ENCODE data around the gene SETDB2. TPM values are rescaled to one million over a fixed set of nuclear protein-coding genes. Genes with fewer than 3 reads are reported as not detected.
A peak's percentile ranks its signal among the peaks of the same experiment; 100 is the strongest.

The SETDB2 gene
- total and polyA plus RNA-seq, 2 of the 4 experiments (the other 2 are of a cell fraction) = 4.3 to 5.7 TPM

DNA sequence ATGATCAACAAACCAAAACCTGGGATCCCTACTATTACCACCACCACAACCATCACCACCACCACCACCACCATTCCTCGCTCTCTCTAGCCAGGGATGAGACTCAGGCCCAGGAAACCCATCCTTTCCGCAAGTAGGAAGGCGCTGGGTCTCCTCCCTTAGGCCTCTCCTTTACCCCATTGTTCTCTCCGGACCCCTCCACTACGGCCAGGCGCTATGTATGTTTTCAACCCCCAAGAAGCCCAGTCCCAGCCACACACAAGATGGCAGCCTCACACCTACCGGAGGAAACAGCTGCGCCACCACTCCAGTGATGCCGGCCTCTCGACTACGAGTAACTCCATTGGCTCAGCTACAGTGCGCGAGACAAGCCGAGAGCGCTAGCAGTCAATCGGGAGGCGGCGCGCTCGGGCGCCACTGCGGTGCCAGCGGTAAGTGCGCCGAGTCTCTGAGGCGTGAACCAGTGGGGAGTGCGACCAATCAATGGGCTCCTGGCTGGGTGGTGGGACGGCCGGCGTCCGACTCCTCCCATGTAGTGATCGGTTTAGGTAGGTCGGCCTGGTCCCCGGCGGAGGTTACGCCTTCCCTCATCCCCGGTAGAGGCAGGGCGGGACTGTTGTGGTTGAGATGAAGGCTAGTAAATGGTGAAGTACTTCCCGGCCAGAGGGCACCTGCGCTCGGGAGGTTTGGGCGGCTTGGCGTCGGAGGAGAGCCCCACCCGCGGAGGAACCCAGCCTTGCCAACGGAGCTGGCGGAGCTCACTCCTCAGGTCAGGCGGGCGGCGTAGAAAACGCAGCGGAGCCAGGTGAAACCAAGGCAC lies at the start of gene SETDB2, which contains the start of gene CAB39L (continued):
- TF ChIP-seq CEBPB (IDR thresholded peaks at IDR 0.05; ENCODE audit: low read depth, low read length) (no peak), CHD1 (IDR thresholded peaks at IDR 0.05; ENCODE audit: low read depth, low read length) (no peak), RCOR1 (IDR thresholded peaks at IDR 0.05; ENCODE audit: insufficient replicate concordance, low read length) (no peak), FOS (IDR thresholded peaks at IDR 0.05; ENCODE audit: low read depth, low read length) (0 out of 2 replicates have a peak, but pooled peaks have one; percentile 13), BHLHE40 (IDR thresholded peaks at IDR 0.05; ENCODE audit: low read depth, low read length) (0 out of 2 replicates have a peak, but pooled peaks have one; percentile 17)

- dilution Hi-C loops (cut with HindIII; ENCODE audit: low sequenced_read_pairs, unreplicated experiment) = no loop called here
- TF ChIP-seq CEBPB (IDR thresholded peaks at IDR 0.05; ENCODE audit: low read depth, low read length) (no peak), MAZ (IDR thresholded peaks at IDR 0.05; ENCODE audit: borderline replicate concordance, low read depth, low read length) (no peak), CHD1 (IDR thresholded peaks at IDR 0.05; ENCODE audit: low read depth, low read length) (no peak), MXI1 (IDR thresholded peaks at IDR 0.05; ENCODE audit: borderline replicate concordance, low read depth, low read length) (no peak), CTCF (conservative IDR thresholded peaks at IDR 0.05; ENCODE audit: low read depth, low read length) (no peak), ELK1 (IDR thresholded peaks at IDR 0.05; ENCODE audit: borderline replicate concordance, low read depth, low read length) (no peak), FOS (IDR thresholded peaks at IDR 0.05; ENCODE audit: low read depth, low read length) (no peak), RFX5 (IDR thresholded peaks at IDR 0.05; ENCODE audit: low read depth, low read length) (no peak), BHLHE40 (IDR thresholded peaks at IDR 0.05; ENCODE audit: low read depth, low read length) (no peak)
- TF ChIP-seq, protein P1, sequence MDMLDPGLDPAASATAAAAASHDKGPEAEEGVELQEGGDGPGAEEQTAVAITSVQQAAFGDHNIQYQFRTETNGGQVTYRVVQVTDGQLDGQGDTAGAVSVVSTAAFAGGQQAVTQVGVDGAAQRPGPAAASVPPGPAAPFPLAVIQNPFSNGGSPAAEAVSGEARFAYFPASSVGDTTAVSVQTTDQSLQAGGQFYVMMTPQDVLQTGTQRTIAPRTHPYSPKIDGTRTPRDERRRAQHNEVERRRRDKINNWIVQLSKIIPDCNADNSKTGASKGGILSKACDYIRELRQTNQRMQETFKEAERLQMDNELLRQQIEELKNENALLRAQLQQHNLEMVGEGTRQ (IDR thresholded peaks at IDR 0.05; ENCODE audit: low read depth, low read length) = no peak
These were observed 48.6 kb upstream of the SETDB2 start for GRCh38 chr13:49395451-49395865.

More at GRCh38 chr13:49395451-49395865, 48.6 kb upstream of the SETDB2 start:
- no peak overlapping the region for H4K8ac ChIP-seq (ENCODE audit: low read depth in 2 of 2, low read length in 2 of 2)
- no peak overlapping the region for H2BK120ac ChIP-seq (ENCODE audit: low read depth, low read length)
- H3K23ac ChIP-seq (ENCODE audit: low read depth, low read length) = no peak overlapping the region
- no peaks in the 10 kb centered on the region for H4K20me1 ChIP-seq (ENCODE audit: insufficient read depth, low read length)
- H3K36me3 ChIP-seq (ENCODE audit: control insufficient read depth, insufficient read depth, low read length) = no peaks in the 10 kb centered on the region
- no TSS peak for BruUV-seq (replicated peaks)
- DNase-seq (no peak), ATAC-seq (ENCODE audit: low read depth) (no peak)
- H3K56ac ChIP-seq (ENCODE audit: extremely low read depth, insufficient read depth, low read length) = no peak overlapping the region
- no peaks in the 10 kb centered on the region for H3K27me3 ChIP-seq (ENCODE audit: control insufficient read depth, insufficient read depth, low read length)
- in situ Hi-C loops (cut with MboI; ENCODE audit: low sequenced_read_pairs) = no loop called here
- no peaks in the 10 kb centered on the region for H3K4me1 ChIP-seq (ENCODE audit: control insufficient read depth, insufficient read depth, low read length)
- H3K4ac ChIP-seq (ENCODE audit: low read depth, low read length) = no peak overlapping the region
- H3K9me1 ChIP-seq (ENCODE audit: insufficient read depth, low read length) = no peaks in the 10 kb centered on the region
- WGBS, 2 experiments (ENCODE audit: extremely low coverage in 2 of 2, insufficient read length in 1 of 2) = no CpG with 5 or more reads among the region's 1 CpG
- no peaks in the 10 kb centered on the region for H3K9me3 ChIP-seq (ENCODE audit: control insufficient read depth, insufficient read depth, low read length)
- H2BK5ac ChIP-seq (ENCODE audit: low read depth, low read length, poor library complexity, severe bottlenecking) = no peak overlapping the region
- H4K91ac ChIP-seq (ENCODE audit: insufficient read depth, low read depth, low read length) = no peak overlapping the region
- no peak overlapping the region for H2AFZ ChIP-seq (replicated peaks; ENCODE audit: low read length, poor library complexity)
- H3K4me2 ChIP-seq (ENCODE audit: low read depth, low read length) = no peak overlapping the region
- ChIA-PET POLR2A (ENCODE audit: unreplicated experiment) (no interaction called here), CTCF (no interaction called here)
- 0 out of 4 replicates have a peak, but pooled peaks cover 0 to 4% of the 10 kb centered on the region in 2 experiments for H3K79me1 ChIP-seq (ENCODE audit: low read depth in 1 of 2, low read length in 2 of 2)
- no peak overlapping the region for H3K9ac ChIP-seq (ENCODE audit: low read depth, low read length)
- H3K14ac ChIP-seq (replicated peaks; ENCODE audit: low read depth, low read length) = no peak overlapping the region
- H3K18ac ChIP-seq (ENCODE audit: low read depth, low read length) = no peak overlapping the region
- H2BK20ac ChIP-seq (ENCODE audit: low read depth, low read length) = no peak overlapping the region
- H2AK9ac ChIP-seq (replicated peaks; ENCODE audit: low read depth, low read length, poor library complexity) = no peak overlapping the region
- no peak overlapping the region for H4K5ac ChIP-seq (ENCODE audit: low read depth, low read length)
- no peak overlapping the region for H2BK15ac ChIP-seq (ENCODE audit: low read depth, low read length)
- H3K4me3 ChIP-seq (ENCODE audit: insufficient read depth, low read depth, low read length) = no peak overlapping the region
- H2AK5ac ChIP-seq (ENCODE audit: low read depth, low read length) = no peak overlapping the region
- intact Hi-C loops (cut with micrococcal nuclease) = loop anchor here (5.0 kb wide), 1 partner anchor 37 kb away; no protein-coding TSS in a partner anchor
- no peak overlapping the region for H3K27ac ChIP-seq (ENCODE audit: insufficient read depth, low read length)

All from IMR-90 (cell line).